CD4-positive, alpha-beta T cell treated with Interferon alpha-2 for 1 hour (primary cell): ENCODE data around the gene GSTCD.
"Not testable (repeated sequence)": the region's sequence is repeated elsewhere in the genome, so short reads cannot be mapped to it uniquely, and the experiment has no call there.

ENCODE experiments used
- DNase-seq, 2 donors: peaks; one replicate each; pipeline ENCODE4 v3.0.0-alpha.2; 2020 to 2022

The GSTCD gene

GRCh38 chr4:105708181-105709080 is at the start of gene GSTCD, which contains the start of gene INTS12:
Gene GSTCD, plus strand, starts transcription at chr4:105708784. Its CDS starts 8,830 bp downstream, at chr4:105717614.
Gene INTS12, minus strand, starts transcription at chr4:105708689. Its CDS starts 8,684 bp downstream, at chr4:105700005.
- peak; percentile 85 to 91 for DNase-seq

- no peak for DNase-seq
These were observed 49.4 kb upstream of the GSTCD start for GRCh38 chr4:105659190-105659589.

DNA sequence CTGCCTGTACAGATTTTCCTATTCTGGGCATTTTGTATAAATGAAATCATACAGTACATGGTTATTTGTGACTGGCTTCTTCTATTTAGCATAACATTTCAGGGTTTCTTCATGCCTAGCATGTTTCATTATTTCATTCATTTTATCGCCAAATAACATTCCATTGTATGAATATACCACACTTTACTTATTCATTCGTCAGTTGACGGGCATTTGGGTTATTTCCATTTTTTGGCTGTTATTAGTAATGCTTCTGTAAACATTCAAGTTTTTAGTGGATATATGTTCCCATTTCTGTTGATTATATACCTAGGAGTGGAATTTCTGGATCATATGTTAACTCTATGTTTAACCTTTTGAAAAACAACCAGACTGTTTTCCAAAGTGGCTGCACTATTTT is 47.6 kb upstream of the GSTCD start:
- no peak for DNase-seq

- no peak for DNase-seq
These were observed 45.5 kb upstream of the GSTCD start for GRCh38 chr4:105662935-105663675.

- no peak for DNase-seq
These were observed 41.9 kb upstream of the GSTCD start for GRCh38 chr4:105666693-105667092.

GRCh38 chr4:105670684-105671083 is 37.9 kb upstream of the GSTCD start:
- no peak for DNase-seq

DNA sequence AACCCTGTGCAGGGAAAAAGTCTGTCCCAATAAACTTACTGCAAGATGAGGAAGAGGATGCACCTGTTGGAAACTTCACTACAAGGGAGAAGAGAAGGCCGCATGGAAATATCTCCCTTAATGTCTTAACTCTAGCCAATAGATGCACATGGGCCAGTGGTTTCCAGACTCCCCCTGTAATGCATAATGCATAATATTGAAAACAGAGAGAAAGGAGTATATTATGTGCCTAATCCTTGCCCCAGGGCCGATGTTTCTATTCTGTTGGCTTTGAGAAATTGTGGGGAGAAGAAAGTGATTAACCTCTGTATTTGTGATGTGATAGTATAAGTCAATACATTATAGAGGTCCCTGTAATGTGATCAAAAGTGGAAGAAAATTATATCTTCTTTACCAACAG is 37.3 kb upstream of the GSTCD start:
- no peak for DNase-seq

DNA sequence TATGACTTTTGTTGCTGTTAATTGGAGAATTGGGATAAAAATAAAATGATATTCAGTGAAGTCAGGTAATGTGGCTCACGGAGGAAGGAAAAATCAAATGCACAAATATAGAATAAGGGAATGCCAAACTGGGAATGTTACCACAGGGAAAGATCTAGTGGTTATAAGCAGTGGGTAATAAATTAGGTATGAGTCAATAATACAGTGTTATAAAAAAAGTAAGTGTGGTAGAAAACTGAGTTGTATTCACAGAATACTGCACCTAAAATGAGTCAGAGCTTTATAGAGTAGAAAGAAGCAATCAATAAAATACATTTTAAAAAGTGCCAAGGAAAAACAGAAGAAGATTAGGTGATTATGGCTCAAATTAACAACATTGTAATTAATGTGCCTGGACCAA is 34.6 kb upstream of the GSTCD start:
- no peak for DNase-seq

GRCh38 chr4:105677709-105678108 is 30.9 kb upstream of the GSTCD start:
- no peak for DNase-seq

DNA sequence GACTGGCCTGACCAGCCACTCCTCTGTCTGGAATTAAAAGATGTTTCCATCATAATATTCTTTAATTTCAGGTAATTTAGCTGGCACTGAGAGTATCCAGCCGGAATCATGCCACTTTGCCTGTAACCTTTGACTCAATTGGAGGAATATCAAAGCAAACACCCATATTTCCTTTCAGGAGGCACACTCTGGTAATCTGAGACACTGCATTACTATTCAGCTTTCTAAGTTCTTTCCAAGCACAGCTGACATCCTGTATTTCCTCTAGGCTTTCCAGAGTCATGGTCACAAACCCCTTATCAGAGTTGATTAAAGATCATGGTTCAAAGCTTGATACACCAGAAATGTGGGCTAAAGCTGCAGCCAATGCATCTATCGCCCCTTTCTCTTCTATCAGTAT is 29.4 kb upstream of the GSTCD start:
- DNase-seq: no peak

DNA sequence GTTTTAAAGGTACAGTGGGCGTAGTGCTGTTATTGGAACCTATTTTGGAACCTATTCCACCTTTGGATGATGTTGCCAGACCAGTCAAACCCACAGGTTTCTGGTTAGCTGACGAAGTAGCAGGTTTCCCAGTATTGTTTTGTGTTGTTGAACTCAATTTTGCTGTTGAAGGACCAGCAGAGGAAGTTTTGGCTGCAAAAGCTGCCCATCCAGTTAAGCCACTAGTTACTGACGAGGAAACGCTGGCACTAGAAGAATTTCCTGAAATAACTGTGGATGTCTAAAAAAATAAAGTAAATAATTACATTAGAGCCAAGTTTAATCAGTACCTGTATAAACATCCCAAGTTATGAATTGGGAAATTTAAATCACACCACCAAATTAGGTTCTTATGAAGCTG is 25.5 kb upstream of the GSTCD start:
- no peak for DNase-seq

- no peak for DNase-seq
These were observed 22.0 kb upstream of the GSTCD start for GRCh38 chr4:105686571-105686970.

DNA sequence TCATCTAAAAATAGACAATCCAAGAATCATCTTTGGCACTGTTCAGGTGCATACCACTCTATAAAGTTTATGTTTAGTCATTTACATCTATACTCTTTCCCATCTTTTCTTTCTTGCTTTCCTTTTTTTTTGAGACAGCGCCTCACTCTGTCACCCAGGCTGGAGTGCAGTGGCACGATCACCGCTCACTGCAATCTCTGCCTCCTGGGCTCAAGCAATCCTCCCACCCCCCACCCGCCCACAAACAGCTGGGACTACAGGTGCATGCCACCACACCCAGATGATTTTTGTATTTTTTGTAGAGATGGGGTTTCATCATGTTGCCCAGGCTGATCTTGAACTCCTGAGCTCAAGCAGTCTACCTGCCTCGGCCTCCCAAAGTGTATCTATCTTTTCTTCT is 13.8 kb upstream of the GSTCD start:
- DNase-seq: not testable (repeated sequence)

DNA sequence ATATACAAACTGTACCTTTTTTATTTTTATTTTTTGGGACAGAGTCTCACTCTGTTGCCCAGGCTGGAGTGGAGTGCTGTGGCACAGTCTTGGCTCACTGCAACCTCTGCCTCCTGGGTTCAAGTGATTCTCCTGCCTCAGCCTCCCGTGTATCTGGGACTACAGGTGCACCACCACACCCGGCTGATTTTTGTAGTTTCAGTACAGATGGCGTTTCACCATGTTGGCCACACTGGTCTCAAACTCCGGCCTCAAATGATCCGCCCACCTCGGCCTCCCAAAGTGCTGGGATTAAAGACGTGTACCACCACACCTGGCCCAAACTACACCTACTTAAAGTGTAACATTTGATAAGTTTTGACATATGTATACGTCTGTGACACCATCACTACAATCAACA is 12.8 kb upstream of the GSTCD start:
- DNase-seq: not testable (repeated sequence)

GRCh38 chr4:105698607-105699006 is 10.0 kb upstream of the GSTCD start:
- no peak for DNase-seq

GRCh38 chr4:105707782-105708180 is 803 bp upstream of the GSTCD start:
- DNase-seq: peak in 1 of 2 donors; percentile 29

DNA sequence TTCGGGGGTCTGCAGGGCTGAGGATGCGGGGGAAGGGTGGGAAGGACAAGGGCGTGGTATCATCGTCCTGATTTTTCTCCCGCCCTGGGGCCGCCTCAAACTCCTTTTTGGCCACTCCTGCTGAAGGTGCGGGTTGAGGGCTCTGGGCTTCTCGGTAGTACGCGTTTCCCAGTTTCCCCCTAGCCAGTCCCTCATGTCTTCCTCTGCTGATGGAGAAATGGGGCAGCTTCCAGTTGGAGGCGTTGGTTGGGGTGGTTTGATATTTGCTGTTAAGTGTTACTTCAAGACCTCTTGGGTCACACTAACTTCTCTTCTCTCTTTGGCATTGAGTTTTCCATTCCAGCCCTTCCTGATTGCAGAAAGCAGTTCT is 482 bp downstream of the GSTCD start:
- peak in 1 of 2 donors; percentile 26 for DNase-seq

- DNase-seq: no peak
These were observed 1.5 kb downstream of the GSTCD start for GRCh38 chr4:105710012-105710600.

DNA sequence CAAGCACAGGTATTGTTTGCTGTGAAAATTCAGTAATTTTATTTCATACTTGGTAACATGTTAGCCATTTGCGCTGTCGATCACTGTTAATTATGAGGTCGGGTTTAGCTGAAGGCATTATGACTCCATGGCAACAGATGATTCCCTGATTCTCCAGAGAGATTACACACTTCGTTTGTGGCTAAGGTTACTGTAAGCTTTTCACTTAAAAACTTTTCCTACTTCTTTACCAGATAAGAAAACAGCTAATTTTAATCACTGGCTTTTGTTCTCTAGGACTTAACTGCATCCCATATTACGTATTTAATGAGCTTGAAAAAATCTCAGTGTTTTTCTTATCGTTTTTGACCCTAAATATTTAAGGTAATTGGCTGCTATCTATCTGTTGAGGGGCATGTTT is 2.1 kb downstream of the GSTCD start:
- DNase-seq: no peak

DNA sequence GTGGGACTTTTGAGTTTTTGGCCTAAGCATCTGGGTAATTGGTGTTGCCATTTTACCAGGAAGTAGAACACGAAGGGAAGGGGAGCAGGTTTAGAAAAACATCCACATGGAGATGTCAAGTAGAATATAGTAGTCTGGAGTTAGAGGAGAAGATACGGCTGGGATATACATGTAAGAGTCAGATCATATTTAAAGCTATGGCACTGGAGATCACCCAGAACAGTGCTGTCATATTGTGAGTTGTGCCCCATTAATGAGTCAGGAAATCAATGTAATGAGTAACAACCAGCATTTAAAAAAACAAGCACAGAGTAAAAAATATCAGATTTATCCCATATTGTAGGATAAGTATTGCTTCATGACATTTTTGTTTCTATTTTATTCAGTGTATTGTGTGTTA is 4.2 kb downstream of the GSTCD start:
- DNase-seq: no peak

GRCh38 chr4:105714071-105714521 is 5.5 kb downstream of the GSTCD start:
- no peak for DNase-seq

DNA sequence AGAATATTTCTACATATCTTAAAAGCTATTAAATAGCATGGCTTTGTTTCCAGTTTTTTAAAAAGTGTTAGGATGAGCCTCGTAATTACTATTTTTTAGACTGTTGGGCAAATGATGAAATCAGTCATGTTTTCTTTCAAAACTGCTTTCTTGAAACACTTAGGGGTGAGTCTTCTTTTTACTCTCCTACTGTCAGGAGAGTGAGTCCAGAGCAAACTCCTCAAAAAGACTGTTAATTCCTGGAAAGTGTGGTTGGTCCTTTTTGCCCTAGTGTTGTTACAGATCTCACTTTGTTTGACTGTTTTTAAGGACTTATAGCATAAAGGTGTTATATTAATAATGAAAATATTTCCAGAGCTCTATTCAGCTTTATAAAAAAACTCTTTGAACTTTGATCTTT is 6.3 kb downstream of the GSTCD start:
- DNase-seq: no peak

DNA sequence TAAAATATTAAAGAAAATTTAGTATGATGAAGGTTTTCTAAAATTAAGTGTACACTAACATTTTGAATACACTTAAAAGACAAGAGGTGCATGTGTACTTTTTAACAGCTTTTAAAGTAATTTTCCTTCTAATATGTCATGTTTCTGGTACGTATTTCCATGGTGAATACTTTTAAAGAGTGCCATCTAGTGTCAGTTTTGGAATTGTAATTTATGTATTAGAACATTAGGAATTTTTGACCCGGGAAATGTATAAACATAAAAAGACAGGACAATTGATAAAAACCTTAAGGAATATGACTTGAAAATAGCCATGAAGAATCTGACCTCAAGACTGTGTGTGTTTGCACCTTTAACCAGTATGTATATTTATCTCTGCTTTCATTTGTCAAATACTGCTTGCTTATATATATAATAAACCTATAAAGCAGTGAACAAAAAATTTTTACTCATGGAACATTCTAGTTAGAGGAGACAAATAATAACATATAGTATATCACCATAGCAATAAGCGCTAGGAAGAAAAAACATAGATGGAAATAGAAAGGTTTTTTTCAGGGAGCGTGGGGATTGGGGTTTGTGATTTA is 7.2 kb downstream of the GSTCD start:
- DNase-seq: peak in 1 of 2 donors; percentile 39
